GM18861 (cell line): ENCODE measurements around the gene CDNF.
A peak's percentile ranks its signal among the peaks of the same experiment; 100 is the strongest.
"Not testable (repeated sequence)": the region's sequence is repeated elsewhere in the genome, so short reads cannot be mapped to it uniquely, and the experiment has no call there.

ENCODE experiments used
- ATAC-seq: cut with Tn5 transposase; IDR thresholded peaks from one replicate; pipeline ENCODE4 v1.9.1; 2021; ENCODE audit not compliant: unreplicated experiment

CDNF gene

DNA sequence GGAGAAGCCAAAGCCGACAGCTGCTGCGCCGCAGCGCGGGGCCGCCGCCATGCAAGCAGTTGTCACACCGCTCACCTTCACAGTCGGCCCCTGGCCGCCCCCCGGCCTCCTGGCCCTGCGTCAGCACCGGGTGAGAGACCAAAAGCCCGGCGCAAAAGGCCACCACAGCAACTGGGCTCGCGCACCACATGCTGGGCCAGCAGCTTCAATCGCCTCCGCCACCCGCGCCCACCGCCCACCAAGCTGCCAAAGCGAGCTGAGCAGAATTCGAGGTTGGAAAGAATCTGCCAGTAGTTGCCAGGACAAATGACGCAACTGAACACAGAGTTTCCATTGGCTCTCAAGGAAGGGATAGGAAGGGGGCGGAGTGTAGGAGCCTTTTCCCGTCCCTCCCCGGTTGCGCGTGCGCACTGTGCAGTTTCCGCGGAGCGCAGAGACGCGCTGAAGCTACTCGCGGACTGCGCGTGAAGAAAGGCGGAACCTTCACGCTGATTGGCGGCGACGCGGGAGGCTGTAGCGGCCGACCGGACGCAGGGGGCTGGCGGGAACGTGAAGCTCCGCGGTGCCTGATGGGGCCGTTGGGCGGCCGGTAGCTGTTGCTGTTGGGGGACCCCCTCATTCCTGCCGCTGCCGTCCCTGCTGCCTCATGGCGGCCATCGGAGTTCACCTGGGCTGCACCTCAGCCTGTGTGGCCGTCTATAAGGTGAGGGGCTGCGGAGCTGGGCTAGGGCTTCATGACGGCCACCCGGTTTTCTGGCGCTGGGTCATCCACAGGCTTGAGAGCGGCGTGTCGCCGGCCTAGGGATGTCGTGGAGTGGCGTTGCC is at the start of gene CDNF, which contains the start of the genes HSPA14 and MSANTD7:
Gene CDNF (minus strand): TSS at position 281 of the 825 bp plus-strand sequence. CDS start 91 bp downstream, at position 190.
Gene HSPA14 (plus strand): TSS at position 550 of the 825 bp plus-strand sequence. CDS start 97 bp downstream, at position 647.
Gene MSANTD7 (plus strand): TSS at position 550 of the 825 bp plus-strand sequence. CDS start 3,979 bp downstream, outside the sequence.
- peak; percentile 88 for ATAC-seq

DNA sequence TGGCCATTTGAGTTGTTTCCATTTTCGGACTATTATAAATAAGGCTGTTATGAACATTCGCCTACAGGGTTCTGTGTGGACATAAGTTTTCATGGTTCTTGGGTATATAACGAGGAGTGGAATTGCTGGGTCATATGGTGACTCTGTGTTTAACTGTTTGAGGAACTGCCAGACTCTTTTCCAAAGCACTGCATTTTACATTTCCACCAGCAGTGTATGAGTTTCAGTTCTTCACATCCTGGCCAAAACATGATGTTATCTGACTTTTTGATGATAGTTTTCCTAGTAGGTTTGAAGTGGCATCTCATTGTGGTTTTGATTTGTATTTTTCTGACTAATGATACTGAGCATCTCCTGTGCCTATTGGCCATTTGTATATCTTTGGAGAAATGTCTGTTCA is 46.2 kb upstream of the CDNF start:
- no peak for ATAC-seq

DNA sequence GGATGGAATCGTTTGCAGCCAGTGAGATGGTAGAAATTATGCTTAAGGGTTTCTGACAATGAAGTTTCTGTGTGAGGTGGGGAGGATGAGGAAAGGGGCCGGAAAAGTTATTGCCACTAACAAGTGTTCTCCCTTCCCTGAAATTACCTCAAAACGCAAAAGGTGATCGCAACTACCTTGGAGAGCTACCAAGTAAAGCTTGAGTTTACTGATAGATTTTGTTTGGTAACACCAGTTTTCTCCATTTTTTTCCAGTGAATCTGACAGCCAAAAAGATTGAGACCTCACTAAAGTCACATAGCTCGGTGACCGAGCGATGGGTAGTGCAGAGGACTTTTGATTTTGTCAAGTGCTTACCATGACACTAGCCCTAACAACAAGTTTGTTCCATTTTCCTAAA is 42.4 kb upstream of the CDNF start:
- ATAC-seq, result no peak

DNA sequence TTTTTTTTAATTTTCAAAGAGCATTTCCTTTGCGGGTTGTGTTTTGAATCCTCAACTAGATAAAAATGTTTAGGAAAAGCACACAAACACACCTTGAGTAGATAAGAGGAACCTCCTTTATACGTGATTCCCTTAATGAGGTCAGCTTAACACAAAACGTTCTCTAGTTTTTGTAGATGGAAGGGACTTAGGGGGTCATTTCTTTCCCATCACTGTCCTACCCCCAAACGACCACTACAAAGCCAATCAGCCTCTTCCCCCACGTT is 42.0 kb upstream of the CDNF start:
- no peak for ATAC-seq

DNA sequence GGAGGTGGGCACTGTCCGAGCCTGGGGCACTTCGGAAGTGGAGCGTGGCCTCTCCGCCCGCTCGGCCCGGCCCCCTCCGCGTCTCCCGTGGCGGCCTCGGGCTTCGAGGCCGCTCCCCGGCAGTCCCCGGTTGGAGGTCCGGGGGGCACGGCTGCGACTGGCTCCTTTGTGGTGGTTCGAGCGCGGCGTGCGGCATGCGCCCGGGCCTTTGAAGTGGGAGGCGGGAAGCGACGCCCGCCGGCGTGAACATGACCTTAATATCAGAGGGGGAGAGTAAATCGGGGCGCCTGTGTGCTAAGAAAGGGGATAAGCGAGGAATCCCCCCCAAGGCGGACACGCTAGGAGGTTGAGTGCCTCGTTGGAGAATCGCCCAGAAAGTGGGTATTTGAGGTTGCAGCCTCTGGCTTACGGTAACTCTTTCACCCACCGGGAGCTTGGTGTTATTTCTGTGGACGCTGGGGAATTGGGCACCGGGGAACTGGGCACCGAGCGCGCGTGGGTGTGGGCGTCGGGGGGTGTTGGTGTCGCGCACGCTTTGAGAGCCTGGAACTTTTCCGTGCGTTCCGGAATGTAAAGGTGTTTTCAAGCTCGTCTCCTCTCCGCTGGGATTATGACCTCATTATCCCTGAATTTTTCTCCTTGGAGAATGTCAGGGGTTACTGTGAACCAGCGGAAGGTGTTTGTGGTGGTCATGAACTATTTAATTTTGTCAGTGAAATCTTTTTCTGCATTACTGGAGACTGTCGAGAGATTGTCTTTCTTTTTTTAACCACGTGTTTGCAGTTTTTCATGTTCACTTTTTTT is 41.5 kb upstream of the CDNF start:
- ATAC-seq, result no peak

DNA sequence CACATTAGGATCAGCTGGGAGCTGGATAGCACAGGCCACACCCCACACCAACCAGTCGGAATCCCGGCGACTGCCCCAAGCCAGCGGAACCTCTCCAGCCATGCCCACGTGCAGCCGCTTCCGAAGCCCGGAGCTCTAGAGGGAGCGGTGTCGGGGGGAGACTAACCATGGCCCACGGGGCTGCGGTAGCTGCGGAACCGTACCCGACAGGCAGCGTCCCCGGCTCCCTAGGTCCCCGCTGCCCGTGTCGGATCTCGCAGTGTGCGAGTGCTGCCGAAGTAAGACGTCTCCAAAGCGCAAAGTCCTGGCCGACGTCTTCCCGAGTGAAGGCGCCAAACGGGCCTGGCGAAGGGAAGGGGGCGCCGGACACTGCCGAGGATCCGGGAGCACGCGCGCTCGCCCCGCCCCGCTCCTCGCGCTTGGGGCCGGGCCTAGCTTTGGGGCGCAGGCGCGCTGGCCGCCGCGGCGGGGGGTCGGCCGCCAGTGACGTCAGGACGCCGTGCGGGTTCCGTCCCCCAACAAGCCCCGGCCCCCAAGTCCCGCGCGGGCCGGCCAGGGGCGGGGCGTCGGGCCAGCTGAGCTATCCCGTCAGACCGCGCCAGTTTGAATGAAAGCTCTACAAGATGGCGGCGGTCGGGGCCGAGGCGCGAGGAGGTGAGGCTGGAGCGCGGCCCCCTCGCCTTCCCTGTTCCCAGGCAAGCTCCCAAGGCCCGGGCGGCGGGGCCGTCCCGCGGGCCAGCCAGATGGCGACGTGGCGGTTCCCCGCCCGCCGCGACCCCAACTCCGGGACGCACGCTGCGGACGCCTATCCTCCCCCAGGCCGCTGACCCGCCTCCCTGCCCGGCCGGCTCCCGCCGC is 40.7 kb upstream of the CDNF start, which contains the start of gene SUV39H2:
Gene SUV39H2 (plus strand): TSS at position 601 of the 858 bp plus-strand sequence. CDS start 23 bp downstream, at position 624.
- peak; percentile 83 for ATAC-seq

DNA sequence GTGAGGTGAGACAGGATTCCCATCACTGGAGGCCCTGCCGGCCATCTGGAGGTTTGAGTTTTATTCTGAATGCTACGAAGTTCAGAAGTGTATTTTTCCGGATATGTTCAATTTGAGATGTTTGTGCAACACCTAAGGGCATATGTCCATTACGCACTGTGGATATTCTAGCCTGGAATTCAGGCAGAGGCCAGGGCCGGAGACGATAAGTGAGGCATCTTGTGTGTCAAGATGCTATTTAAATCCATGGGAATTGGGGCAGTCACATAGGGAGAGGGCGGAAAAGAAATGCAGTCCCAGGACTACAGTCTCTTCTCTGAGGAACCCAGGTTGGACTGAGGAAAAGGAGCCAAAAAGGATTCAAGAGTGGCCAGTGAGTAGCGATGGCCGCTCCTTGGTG is 38.9 kb upstream of the CDNF start:
- ATAC-seq, result no peak

DNA sequence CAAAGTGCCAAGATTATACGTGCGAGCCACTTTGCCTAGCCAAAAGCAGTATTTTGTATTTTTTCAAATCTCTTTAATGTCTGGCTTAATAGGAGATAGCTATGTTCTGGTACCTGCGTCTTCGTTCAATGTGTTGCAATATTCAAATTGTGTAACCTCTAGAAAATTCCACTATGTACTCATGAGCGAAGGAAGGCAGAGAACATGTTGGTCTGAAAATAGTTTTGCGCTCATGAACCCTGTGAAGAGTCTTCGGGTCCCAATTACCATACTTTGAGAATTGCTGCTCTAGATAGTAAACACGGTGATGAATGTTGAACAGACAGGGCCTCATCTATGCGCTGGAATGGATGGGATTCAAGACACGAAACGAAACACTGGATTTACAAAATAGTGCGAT is 38.1 kb upstream of the CDNF start:
- no peak for ATAC-seq

DNA sequence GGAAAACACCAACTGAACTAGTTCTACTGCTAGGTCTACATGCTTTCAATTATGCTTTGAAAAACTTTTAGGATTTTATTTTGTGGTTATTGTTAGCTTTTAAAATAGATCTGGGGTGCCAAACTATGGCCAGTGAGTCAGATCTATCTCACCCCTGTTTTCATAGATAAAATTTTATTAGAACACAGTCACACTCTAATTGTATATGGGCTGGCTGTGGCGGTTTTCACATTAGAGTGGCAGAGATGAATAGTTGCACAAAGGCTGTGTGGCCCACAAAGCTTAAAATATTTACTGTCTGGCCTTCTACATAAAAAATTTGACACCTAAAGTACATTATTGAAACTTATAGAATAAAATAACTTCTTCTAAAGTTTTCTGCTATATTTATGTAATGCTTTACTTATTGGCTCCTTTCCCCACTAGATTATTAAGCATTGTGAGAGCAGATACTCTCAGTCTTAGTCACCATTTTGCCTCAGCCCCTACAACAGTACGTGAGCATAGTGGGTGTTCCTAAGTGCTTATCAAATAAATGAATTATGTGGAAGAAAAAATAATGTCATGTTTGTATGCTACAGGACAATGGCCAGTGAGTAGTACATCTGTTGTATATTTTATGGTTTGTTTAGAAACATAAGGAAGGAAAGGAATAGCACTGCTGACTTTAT is 35.4 kb upstream of the CDNF start:
- ATAC-seq, result peak; percentile 74

DNA sequence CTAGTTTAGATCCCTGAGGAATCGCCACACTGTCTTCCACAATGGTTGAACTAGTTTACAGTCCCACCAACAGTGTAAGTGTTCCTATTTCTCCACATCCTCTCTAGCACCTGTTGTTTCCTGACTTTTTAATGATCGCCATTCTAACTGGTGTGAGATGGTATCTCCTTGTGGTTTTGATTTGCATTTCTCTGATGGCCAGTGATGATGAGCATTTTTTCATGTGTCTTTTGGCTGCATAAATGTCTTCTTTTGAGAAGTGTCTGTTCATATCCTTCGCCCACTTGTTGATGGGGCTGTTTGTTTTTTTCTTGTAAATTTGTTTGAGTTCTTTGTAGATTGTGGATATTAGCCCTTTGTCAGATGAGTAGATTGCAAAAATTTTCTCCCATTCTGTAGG is 27.0 kb upstream of the CDNF start:
- ATAC-seq, result not testable (repeated sequence)

DNA sequence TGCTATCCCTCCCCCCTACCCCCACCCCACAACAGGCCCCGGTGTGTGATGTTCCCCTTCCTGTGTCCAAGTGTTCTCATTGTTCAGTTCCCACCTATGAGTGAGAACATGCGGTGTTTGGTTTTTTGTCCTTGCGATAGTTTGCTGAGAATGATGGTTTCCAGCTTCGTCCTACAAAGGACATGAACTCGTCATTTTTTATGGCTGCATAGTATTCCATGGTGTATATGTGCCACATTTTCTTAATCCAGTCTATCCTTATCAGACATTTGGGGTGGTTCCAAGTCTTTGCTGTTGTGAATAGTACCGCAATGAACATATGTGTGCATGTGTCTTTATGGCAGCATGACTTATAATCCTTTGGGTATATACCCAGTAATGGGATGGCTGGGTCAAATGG is 26.6 kb upstream of the CDNF start:
- ATAC-seq, result not testable (repeated sequence)

DNA sequence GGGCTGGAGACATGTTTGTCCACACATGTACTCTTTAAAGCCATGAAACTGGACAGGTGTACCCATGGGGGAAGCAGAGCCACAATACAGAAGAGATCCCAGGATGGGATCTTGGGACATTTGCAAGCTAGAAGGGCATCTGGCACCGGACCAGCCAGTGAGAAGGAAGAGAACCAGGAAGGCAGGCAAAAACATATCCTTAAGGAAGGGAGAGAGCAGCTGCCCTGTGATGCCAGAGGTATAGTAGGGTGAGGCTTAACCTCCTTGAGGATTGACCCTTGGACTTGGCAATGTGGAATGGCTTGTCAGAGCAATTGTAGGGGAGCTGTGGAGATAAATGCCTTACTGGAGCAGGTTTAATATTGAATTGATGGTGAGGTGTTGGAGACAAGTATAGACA is 23.0 kb upstream of the CDNF start:
- ATAC-seq, result no peak

DNA sequence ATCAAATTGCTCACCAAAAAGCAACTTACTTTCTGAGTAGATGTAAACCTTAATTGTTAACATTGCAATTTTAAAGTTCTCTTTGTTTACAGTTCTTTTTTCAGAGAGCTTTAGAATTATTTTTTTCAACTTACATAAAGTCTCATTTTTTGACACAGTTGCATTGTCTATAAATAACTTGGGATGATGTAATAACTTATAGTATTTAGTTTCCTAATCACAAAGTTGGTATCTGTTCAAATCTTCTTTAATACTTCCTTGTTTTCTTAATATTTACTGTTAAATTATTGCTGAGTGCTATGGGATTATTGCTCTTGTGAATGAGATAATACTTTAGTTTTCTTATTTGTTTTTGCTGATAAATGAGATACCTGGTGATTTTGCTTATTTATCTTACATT is 21.9 kb upstream of the CDNF start:
- no peak for ATAC-seq

DNA sequence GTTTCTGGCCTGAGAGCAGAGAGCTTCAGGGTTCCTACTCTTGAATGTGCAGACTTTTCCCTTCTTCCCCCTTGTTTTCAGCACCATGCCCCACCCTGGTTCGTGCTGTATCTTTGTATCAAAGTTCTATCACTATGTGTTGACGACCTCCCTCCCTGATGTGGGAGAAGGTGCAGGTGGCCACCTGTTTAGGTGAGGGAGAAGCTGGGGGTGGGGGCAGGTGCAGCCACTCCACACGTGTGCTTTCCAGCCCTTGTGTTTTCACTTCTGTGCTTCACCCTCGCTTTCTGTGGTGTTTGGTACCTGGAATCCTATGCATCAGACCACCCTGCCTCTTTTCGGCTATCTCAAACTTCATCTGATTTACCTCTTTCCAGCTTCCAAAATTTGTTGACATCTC is 21.2 kb upstream of the CDNF start:
- no peak for ATAC-seq

DNA sequence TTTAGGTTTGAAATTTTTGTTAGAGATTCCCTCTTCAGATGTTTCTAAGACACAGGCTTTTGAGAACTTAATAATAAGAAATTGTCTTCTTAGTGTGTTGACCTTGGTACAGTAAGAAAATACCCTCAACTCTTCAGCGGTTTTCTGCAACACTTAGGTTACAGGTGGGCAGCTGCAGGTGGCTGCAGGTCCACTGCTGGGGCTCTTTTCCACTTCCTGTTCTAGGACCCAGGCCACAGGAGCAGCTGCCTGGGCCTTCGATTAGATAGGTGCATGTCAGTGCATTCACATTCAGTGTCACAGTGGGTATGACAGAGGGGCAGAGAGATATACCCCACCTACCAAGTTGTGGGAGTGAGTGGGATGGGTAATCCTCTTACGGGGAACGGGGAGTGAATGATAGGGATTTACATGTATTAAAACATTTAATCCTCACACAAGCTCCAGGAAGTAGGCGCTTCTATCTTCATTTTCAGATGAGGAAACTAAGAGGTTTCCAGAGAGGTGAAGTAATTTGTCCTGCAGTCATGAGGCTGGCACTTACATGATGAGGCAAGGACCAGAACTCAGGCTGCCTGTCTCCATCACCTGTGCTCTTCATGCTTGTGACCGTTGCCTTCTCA is 20.6 kb upstream of the CDNF start:
- no peak for ATAC-seq

DNA sequence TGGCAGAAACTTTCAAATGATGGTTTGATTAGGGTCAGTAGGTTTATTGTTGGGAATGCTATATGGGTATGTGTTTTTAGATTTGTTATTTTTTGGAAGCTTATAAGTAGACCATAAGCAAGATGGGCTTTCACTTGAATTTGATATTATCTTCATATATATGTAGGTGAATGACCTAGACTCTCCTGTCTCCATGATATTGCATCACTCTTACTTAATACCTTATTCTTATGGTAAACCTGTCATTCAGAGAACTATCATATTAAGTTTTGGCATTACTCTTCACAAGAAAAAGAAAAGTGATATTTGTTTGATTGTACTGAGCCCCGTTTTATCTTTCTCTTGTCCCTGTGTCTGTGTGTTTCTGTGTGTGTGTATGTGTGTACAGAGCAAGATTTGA is 17.6 kb upstream of the CDNF start:
- no peak for ATAC-seq

DNA sequence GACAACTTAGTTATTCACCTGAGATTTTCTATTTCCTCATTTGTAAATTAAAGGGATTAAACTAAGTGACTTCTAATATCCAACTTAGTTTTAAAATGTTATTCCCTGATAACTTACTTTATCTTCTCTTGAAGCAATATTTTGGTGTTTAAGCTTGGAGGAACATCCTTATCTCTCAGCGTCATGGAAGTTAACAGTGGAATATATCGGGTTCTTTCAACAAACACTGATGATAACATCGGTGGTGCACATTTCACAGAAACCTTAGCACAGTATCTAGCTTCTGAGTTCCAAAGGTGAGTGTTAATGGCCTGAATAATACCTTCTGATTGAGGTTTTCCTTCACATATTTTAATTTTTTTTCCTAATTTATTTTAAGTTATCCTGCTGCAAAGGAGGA is 14.4 kb upstream of the CDNF start:
- ATAC-seq, result no peak

DNA sequence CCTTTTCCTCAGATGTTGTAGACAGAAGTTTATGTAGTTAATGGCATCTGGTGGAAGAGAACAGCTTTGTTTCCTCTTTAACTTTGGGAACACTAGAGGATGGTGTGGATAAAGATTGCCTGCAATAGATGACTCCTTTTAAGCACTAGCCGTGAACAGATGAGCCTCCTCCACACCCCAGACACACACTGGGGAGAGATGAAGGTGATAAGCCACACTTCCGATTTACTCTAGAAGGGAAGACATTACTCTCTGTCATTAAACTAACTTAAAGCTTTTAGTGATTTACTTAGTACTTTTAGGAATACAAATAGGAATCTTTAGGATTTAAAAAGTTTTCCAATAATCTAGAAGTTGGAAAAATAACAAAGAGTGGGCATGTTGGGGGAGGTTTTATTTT is 7.1 kb upstream of the CDNF start:
- ATAC-seq, result no peak

DNA sequence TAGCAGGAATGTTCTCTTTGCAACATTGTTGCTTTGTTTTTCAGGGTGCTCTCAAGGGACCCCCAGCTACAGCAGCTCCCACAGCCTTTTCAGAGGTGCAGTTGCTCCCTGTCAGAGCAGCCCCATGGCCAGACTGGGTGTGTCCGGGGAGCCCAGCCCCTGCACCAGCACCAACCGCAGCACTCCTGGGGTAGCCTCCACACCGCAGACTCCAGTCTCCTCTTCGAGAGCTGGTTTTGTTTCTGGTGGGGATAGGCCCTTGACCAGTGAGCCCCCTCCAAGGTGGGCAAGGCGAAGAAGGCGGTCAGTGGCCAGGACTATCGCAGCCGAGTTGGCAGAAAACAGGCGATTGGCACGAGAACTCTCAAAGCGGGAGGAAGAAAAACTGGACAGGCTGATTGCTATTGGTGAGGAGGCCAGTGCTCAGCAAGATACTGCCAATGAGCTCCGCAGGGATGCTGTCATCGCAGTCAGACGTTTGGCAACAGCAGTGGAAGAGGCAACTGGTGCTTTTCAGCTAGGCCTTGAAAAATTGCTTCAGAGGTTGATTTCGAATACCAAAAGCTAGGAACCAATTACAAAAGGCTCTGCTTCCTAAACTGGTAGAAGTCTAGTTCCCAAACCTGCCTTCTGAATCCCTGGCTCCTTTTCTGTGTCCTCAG is 5.6 kb upstream of the CDNF start:
- ATAC-seq, result no peak

DNA sequence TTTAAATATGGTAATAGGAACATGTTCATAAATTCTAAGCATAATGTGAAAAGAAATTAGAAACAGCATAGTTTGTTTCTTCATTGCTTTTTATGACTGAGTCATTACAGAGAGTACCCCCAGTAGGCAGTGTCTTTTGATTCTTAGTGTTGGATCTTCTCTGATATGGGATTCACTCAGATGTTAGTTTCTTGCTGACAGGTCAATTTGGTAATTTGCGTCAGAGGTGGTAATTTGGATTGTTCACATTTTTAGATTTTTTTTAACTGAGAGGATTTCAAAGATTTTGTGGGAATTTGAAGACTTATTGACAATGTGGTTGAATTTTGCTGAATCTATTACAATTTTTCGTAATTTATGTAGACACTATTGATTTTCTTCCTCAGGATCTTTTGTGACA is 2.3 kb upstream of the CDNF start:
- ATAC-seq, result no peak
